GM18909 (cell line): Measurements from ENCODE around the gene RASA3.

Experiments
- ATAC-seq: cut with Tn5 transposase; IDR thresholded peaks from one replicate; pipeline ENCODE4 v1.9.1; 2021; ENCODE audit warnings: mild to moderate bottlenecking; ENCODE audit not compliant: unreplicated experiment, poor library complexity

RASA3 gene

DNA sequence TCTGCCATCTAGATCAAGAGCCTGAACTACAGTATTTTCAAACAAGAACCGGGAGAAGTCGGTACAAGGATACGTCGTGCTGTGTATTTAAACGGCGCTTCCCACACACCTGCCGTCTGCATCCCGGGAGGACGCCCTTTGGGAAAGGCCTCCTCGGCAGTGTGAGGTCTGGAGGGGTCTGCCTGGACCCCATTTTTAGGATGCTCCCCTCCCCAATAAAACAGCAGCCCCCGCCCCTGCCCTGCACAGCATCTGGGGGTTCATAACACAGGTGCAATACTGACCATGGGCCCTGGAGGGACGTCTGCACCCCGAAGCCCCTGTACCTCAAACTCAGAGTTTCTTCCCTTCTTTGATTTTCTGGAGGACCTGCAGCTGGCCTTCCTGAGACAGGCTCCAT is 154.4 kb downstream of the RASA3 start:
- no peak for ATAC-seq

DNA sequence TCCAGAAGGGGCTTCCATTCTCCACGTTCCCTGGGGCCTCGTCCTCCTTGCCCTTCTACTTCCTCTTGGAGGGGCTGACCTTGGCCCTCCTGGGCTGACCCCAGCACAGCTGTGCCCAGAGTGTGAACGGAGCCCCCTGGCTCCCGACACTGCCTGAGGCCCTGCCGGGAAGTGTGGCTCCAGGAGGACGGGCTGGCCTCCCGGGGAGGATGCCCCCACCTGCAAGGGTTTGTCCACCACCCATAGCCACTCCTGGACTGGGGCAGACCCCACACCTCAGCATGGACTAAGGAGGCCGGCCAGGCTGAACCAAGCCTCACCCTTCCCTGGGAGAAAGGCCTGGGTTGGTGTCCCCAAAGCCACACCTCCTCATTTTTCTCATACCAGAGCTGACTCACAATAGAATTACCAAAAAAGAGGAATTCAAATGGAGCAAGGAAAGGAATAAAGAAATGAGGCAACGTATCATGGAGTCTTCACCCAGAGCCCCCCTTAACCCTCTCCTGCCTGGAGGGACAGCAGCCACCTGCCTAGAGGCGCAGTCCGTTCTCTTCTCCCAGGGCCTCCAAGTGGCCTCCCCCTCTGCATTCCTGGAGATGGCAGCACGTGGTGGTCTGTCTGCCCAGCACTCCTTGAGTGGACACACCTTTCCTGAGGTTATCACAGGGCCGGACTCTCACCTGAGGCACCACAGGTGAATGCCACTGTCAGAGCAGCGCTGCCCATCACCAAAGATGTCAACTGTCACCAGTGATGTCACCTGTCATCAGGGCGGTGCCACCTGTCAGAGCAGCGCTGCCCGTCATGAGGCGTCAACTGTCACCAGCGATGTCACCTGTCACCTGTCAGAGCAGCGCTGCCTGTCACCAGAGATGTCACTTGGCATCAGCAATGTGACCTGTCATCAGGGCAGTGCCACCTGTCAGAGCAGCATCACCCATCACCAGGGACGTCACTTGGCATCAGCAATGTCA is 155.4 kb downstream of the RASA3 start:
- ATAC-seq, result no peak

DNA sequence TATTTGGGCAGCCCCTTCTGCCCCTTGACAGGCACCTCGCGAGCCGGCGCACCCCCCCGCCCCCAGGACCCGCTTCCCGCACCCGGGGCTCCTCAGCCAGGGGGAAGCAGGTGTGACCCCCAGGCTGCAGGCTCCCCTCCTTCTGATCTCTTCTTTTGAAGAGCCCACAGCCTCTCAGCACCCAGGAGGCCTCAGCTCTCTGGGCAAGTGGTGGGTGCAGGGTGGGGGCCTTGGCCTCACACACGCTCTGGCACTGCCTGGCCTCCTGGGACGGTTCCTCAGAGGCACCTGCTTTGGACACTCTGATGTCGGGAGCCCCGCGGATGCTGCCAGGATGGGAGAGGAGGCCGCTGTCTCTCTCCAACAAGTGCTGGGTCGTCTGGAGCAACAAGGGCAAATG is 157.0 kb downstream of the RASA3 start:
- no peak for ATAC-seq

DNA sequence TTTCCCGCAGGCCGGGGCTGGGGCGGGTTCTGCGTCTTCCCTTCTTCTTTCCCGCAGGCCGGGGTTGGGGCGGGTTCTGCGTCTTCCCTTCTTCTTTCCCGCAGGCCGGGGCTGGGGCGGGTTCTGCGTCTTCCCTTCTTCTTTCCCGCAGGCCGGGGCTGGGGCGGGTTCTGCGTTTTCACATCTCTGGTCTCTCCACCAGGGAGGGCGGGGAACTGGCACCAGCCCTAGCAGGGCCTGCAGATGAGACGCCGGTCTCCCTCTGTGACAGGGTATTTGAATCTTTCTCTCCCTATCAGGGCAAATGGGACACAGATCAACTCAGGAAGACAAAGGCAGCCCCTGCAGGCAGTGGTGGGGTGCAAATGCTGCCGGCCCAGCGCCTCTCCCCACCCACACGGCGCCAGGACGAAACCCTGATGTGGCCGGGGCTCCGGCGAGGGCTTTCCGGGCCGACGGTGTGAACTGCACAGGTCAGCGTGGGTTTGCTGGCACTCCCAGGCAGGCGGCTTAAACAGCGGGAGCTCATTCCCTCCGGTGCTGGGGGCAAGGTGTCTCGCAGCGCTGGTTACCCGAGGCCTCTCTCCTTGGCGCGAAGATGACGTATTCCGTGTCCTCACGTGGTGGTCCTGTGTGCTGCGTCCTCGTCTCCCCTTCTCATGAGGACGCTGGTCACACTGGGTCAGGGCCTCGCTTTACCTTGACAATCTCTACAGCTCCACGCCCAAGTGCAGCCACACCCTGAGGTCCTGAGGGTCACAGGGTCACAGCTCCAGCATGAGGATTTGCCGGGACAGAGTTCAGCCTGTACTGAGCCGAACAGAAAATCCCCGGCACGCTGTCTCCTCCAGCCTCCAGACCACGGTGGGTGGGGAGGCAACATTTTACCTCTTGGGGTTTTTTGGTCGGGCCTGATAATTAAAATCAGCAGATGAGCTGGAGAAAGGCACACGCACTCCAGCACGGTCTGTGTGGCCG is 157.8 kb downstream of the RASA3 start:
- ATAC-seq, result no peak

DNA sequence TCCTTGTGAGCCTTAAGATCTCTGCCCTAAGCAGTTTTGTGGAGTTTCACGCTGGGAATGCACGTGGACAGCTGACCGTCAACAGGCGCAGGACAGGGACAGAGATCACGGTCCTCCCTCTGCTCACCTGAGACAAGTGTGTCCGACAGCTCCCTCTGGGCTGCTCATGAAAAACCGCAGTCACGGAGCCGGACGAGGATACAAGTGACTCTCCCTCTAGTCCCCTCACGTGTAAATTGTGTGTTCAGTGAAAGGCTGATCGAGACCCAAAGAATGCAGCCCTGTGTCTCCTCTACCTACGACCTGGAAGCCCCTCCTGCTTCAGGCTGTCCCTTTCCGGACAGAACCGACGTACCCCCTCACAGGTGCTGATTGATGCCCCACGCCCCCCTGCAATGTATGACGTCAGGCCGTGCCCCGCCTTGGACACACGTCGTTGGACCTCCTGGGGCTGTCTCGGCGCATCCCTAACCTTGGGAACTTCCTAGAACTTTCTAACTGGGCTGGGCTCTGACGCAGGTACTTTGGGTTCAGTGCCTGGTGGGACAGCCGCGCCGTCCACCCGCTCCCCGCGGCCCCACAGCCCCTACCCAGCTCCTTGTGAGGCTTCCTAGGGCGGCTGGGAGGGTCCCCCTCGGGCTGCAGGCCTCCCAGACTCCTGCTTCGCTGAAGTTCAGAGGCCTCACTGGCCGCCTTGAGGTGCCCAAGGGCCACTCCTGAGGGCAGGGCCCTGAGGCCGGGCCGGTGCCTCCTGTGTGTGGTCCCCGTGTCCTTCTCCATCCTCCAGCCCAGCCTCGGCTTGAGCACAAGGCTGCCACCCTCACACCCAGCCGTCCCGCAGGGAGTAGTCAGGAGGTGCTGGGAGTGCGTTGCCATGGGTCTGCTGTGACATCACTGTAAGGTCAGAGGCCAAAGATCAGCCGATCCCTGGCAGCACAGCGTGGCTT is 158.9 kb downstream of the RASA3 start, which contains the start of gene C13orf46:
TSS of gene C13orf46 (minus strand) at position 859 of the 947 bp plus-strand sequence. CDS start at position 780, 79 bp downstream.
- ATAC-seq, result no peak

DNA sequence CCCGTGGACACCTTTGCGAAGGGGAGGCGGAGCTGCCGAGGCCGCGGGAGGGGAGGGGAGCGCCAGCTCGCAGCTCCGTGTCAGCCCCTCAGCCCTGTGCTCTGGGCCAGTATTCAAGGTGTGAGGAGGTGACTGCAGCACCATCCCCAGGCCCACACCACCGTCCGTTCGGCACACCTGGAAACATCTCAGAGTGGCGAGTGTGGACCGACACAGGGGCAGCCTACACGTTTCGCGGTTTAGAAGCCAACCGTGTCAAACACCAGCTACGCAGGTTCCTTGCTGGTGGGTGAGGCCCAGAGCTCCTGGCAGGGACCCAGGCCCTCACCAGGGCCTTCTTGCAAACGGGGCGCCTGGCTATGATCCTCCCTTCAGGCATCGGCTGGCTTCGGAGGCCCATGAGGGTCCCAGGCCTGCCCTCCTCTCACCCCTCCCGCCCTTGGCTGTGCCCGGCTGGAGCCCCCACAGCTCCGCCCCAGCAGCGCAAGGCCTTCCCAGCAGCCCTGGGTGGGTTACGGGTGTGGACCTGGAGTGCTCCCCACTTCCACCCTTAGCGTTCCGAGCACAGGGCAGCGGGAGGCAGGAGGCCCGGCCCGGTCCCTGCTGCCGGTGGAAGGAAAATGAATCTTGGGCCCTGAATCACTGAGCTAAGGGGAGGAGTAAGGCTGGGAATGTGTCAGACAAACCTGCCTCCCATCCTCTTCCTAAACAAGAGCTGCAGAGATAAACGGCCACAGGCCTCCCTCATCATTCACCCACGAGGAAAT is 159.8 kb downstream of the RASA3 start:
- ATAC-seq, result no peak

DNA sequence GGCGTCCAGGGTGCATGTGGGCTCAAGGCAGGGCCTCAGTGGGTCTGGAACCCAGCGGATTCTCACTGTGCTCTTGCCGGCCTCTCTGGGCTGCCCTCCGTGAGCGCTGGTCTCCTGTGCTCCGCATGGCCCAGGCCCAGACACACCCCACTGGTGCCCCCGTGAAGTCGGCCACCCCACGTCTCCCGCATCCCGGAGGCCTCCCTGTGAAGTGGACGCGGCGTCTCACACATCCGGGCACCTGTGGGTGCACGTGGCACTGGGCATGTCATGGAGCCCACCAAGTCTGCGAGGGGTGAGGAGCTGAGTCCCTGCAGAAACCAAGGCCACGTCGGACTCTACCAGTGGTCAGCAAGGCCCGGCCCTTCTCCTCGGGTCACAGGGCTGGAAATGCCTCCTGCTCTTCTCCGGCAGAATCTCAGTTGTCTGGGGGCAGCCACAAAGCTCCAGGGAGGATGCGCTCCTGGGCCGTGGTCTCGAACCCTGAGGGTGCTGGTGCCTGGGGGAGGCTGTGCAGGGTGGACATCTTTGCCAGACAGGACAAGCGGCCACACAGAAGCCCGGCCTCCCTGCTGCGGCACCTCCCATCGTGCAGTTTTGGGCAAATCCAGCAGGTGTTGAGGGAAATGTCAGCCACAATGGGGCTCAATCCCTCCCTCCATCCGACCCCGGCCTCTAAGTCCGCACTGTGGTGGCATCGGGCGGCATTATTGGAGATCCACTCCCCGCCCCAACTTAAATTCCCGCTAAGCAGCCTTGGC is 160.8 kb downstream of the RASA3 start:
- no peak for ATAC-seq

DNA sequence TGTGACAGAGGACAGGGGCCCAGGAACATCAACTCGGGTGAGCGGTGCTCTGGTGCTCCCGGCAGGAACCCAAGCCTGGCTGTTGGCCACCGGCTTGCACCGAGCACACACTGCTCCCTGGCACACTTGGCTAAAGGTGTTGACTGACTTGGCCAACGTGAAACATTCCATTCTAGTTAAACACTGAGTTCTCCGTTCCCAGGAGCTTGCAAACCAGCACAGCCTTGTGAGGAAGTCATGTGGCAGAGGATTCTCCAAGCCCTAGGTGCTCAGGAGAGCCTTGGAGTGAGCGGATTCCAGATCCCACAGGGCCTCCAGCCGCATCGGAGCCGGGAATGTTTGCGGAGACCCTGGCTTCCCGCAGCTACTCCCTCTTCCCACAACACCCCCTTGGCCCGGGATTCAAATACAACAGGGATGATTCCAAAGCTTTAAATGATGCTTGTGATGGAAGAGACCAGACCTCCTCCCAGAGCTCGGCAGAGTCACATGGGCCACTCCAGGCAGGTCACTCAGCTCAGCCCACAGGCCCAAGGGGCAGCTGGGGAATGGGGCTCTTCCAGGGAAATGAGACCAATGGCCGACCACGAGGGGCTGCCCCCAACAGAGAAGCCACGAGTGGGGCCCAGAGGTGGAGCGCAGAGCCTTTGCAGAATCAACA is 161.5 kb downstream of the RASA3 start:
- no peak for ATAC-seq

DNA sequence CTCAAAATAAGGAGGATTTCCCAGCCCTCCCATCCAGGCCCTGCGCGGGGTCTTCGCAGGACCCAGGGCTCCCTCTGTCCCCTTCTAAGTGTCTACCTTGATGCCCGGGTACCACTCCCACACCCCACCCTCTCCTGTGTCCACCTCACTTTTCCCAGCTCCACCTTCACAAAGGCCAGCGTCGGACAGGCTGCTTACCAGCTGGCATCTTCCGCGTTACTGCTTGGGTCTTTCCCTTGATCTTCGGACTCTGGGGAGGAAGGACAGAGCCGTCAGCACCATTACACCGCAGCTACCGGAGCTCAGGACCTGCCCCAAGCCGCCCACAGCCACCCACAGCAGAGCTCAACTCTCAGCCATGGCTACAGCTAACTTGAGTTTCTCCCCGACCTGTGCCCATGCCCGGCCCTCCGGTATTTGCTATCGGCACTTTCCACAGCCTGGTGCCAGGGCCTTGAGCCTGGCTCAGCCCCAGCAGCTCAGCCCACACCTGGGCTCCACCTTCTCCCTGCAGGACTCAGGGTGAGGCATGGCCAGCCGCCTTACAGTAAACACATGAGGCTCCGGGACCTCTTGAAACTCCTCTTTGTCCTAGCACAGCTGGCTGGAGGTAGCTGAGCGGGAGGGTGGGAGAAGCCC is 162.3 kb downstream of the RASA3 start:
- no peak for ATAC-seq

DNA sequence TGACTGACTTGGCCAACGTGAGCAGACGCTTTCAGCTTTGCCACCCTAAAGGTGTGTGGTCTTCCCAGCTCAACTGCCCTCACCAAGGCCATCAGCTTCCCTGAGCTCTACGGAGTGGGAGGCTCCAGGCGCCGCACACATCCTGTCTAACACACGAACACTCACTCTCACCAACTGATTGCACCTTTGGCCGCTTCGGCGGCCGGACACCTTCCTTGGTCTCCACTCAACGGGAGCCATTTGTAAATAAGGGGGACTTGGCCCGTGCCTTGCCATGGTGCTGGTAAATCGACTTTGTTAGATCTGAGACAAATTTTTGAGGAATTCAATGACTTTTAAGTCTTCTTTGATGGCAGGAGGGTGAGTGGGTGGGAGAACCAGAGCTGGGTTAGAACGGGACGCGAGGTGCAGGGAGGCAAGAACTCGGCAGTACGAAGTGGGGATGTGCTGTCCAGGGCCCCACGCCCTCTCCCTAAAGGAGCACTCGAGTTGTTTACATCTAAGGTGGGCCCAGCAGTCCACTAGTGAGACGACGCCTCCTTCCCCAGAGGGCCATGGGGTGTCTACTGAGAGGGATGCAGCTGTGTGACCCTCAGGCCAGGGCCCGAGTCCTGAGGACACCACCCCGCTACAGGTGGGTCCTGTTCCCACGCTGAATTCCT is 163.0 kb downstream of the RASA3 start:
- no peak for ATAC-seq

DNA sequence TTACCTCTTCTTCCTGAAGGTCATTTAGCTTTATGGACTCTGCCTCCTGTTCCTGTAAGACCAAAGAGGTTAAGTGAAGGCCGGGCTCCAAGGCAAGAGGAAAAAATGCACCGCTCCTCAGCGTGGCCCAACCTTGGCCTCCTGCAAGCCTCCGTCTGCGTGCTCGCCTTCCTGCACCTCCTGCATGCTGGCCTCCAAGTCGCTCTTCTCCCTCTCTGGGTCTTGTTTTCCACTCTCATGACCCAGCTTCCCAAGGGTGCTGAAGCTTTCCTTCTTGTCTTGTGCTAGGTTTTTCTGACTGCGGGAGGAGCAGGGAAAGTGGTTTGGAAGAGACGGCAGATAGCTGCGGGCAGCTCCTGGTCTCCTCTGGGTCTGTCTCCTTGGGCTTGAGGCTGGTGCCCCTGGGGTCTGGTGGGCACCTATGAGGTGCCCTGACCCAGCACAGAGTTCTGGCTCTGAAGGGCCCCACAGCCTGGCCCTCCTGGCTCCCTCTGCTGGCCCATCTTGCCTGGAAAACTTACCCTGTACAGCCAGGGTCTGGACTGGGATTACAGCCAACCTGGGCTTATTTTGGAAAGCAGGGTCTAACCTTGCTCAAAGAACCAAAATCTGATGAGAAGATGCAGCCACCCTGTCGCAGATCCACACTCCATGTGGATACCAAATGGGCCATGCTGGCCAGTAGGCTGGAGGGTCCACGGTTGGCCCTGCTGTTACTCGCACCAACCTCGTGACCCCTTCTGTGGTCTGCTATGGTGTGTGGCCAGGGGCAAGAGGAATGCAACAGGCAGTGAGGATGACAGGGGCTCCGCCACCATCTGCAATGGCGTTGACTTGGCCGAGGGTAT is 163.7 kb downstream of the RASA3 start:
- ATAC-seq, result no peak

DNA sequence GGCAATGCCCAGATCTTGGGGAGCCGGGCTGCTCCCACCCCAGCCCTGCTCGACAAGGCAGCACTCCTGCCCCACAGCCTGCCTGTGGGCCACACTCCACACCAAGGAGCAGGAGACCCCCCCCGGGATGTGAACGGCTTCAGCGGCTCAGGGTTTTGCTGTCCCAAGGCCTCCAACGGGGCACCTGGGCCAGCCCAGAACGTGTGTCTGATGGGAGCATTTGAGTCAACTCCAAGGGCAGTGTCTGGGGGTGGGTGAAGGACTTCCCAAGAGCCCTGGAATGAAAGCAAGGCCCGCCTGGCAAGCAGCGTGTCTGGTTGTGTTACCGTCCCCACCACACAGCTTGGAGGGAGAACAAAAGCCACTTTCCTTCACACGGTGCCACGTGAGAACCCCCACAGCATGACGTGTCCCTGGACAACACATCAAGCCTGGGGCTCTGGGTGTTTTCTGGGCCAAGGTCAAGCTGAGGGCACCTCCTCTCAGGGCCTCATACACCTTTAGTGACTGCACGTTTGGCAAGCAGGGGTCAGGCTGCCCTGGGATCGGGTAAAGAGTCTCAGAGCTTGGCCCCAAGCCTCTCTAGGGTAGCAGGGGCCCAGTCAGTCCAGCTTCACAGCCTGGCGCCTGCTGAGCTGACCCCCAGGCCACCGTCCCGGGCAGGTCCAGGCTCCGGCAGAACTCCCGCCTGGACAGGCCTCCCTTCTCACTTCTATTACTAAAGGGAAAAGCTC is 164.5 kb downstream of the RASA3 start:
- ATAC-seq, result no peak

DNA sequence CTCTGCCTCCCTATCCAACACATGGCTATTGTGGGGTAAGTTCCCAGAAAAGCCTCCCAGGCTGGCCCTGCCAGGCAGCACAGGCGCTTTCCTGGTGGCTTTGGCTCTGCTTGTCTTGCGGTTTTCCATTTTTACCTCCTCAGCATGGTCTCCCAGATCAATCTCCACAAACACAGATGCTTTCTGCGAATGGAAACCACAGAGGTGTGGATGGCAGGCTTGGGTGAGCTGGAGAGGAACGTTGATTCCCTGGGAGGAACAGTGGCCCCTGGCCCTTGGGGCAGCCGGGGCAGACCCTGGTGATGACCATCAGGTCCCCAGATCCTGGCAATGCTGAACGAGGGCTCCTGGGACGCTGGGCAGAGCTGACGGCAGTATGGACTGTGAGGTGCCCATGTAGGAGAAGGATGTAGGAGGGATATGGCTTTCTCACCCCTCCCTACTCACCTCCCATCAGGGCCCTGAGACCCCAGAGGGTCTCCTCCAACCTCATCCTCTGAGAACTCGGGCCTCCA is 165.2 kb downstream of the RASA3 start:
- no peak for ATAC-seq

DNA sequence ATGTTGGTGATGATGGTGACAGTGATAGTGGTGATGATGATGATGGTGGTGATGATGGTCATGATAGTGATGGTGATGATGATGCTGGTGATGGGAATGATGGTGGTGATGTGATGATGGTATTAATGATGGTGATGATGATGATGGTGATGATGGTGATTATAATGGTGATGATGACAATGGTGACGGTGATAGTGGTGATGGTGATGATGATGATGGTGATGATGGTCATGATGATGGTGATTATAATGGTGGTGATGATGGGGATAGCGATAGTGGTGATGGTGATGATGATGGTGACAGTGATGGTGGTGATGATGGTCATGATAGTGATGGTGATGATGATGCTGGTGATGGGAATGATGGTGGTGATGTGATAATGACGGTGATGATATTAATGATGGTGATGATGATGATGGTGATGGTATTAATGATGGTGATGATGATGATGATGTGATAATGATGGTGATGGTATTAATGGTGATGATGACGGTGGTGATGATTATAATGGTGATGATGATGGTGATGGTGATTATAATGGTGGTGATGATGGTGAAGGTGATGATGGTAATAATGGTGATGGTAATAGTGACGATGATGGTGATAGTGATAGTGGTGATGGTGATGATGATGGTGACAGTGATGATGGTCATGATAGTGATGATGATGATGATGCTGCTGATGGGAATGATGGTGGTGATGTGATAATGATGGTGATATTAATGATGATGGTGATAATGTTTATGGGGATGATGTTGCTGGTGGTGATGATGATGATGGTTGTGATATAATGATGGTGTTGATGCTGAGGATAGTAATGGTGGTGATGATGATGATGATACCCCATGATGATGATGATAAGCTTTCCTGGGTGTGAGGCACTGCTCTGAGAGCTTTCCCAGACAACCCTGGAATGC is 166.2 kb downstream of the RASA3 start:
- no peak for ATAC-seq
